B cell (primary cell): Measurements from ENCODE around the gene PCSK2. TPM values are rescaled to one million over a fixed set of nuclear protein-coding genes. Genes with fewer than 3 reads are reported as not detected.

Experiments used
- ATAC-seq: fragments of 200-7000 bp; cut with Tn5 transposase; one replicate; pipeline ENCODE4 v1.10.0; 2021; ENCODE audit warnings: low read depth, mild to moderate bottlenecking, moderate number of reproducible peaks, moderate library complexity
- CTCF ChIA-PET: fragments of 350-600 bp; sonication (Branson Sonifier 250); formaldehyde crosslinking; loops from one replicate; lab custom pipeline; 2021; ENCODE audit warnings: antibody characterized with exemption, inconsistent platforms; lab: Charles Lee
- POLR2A ChIA-PET: fragments of 350-600 bp; sonication (Branson Sonifier 250); formaldehyde crosslinking; loops from one replicate; lab custom pipeline; 2021; ENCODE audit warnings: antibody characterized with exemption; lab: Charles Lee
- DNase-seq: peaks from one replicate; pipeline ENCODE4 v3.0.0; 2013
- H2AFZ ChIP-seq: 2 replicates; pipeline ENCODE4 v1.6.1; 2012; ENCODE audit warnings: mild to moderate bottlenecking, low read depth, low read length; ENCODE audit not compliant: insufficient read depth, poor library complexity, severe bottlenecking
- H3K27ac ChIP-seq, 2 donors: 1 replicate in 1 of 2; 2 replicates in 1 of 2; pipeline ENCODE4 v1.5.1; 2012 to 2013; ENCODE audit warnings: low read length in 2 of 2, mild to moderate bottlenecking in 2 of 2, moderate library complexity in 1 of 2
- H3K27me3 ChIP-seq, 4 experiments: fragments of 200-600 bp in 1 of 4; sonication (generic) in 1 of 4; replicated peaks in 1 of 4; 1 replicate in 2 of 4; 2 replicates in 2 of 4; pipeline versions ENCODE4 v1.6.1 to v1.7.0; 2013 to 2016; ENCODE audit warnings: low read length in 3 of 4, mild to moderate bottlenecking in 2 of 4, mixed read lengths in 1 of 4, moderate library complexity in 1 of 4; ENCODE audit not compliant: insufficient read depth in 4 of 4, control insufficient read depth in 3 of 4; ENCODE audit errors: control extremely low read depth in 1 of 4
- H3K36me3 ChIP-seq, 2 experiments: replicated peaks in 1 of 2; 1 replicate in 1 of 2; 2 replicates in 1 of 2; pipeline versions ENCODE4 v1.6.1 to v1.7.1; 2013; ENCODE audit warnings: low read length in 1 of 2; ENCODE audit not compliant: insufficient read depth in 2 of 2, control insufficient read depth in 1 of 2; ENCODE audit errors: control extremely low read depth in 1 of 2, extremely low read depth in 1 of 2
- H3K4me1 ChIP-seq, 2 donors: fragments of 200-600 bp in 1 of 2; sonication (generic) in 1 of 2; 1 replicate in 1 of 2; 2 replicates in 1 of 2; pipeline versions ENCODE4 v1.5.1 to v1.6.1; 2013 to 2017; ENCODE audit warnings: low read length in 2 of 2; ENCODE audit not compliant: control insufficient read depth in 2 of 2, insufficient read depth in 2 of 2
- H3K4me2 ChIP-seq: replicated peaks from 2 replicates; pipeline ENCODE3; 2012; ENCODE audit warnings: mild to moderate bottlenecking, low read depth, low read length; ENCODE audit not compliant: poor library complexity, severe bottlenecking
- H3K4me3 ChIP-seq, 5 experiments: fragments of 200-600 bp in 1 of 5; sonication (generic) in 1 of 5; 1 replicate in 3 of 5; 2 replicates in 2 of 5; pipeline versions ENCODE4 v1.5.1 to v1.7.0; 2011 to 2016; ENCODE audit warnings: low read length in 4 of 5, mild to moderate bottlenecking in 4 of 5, low read depth in 2 of 5, control low read depth in 1 of 5, moderate library complexity in 1 of 5; ENCODE audit not compliant: insufficient read depth in 1 of 5; ENCODE audit errors: control extremely low read depth in 1 of 5, extremely low read depth in 1 of 5
- H3K79me2 ChIP-seq: fragments of 200-600 bp; sonication (generic); one replicate; pipeline ENCODE4 v1.6.0; 2016; ENCODE audit warnings: low read length; ENCODE audit not compliant: control insufficient read depth, insufficient read depth
- H3K9ac ChIP-seq: fragments of 200-600 bp; sonication (generic); 2 replicates; pipeline ENCODE4 v1.6.1; 2017; ENCODE audit warnings: mild to moderate bottlenecking, low read length, moderate library complexity
- H3K9me3 ChIP-seq, 3 donors: one replicate each; pipeline versions ENCODE4 v1.6.1 to v1.7.1; 2013; ENCODE audit warnings: low read length in 2 of 3; ENCODE audit not compliant: control insufficient read depth in 2 of 3, insufficient read depth in 1 of 3; ENCODE audit errors: control extremely low read depth in 1 of 3
- H4K20me1 ChIP-seq: 2 replicates; pipeline ENCODE4 v1.6.0; 2012; ENCODE audit warnings: mild to moderate bottlenecking, low read length; ENCODE audit not compliant: insufficient read depth, control insufficient read depth, poor library complexity, severe bottlenecking
- H3K27ac Mint-ChIP-seq: one replicate; pipeline ENCODE4 v1.8.0; 2021; ENCODE audit warnings: mixed read lengths
- H3K27me3 Mint-ChIP-seq: one replicate; pipeline ENCODE4 v1.8.0; 2021; ENCODE audit warnings: mixed read lengths
- H3K4me1 Mint-ChIP-seq: one replicate; pipeline ENCODE4 v1.8.0; 2021; ENCODE audit warnings: mixed read lengths
- H3K4me3 Mint-ChIP-seq: one replicate; pipeline ENCODE4 v1.8.0; 2021; ENCODE audit warnings: mixed read lengths
- H3K9me3 Mint-ChIP-seq: one replicate; pipeline ENCODE4 v1.8.0; 2022; ENCODE audit warnings: mixed read lengths; ENCODE audit not compliant: insufficient read depth
- CTCF ChIP-seq: fragments of 200-600 bp; IDR thresholded peaks from one replicate; pipeline ENCODE4 v1.8.0; 2022; ENCODE audit warnings: antibody characterized with exemption, mild to moderate bottlenecking
- EZH2 ChIP-seq: IDR thresholded peaks from 2 replicates; pipeline ENCODE4 v1.6.1; 2012; ENCODE audit warnings: borderline replicate concordance, low read depth, mild to moderate bottlenecking, moderate library complexity, low read length; ENCODE audit not compliant: insufficient read depth, poor library complexity, severe bottlenecking
- WGBS: methylation state at CpG from one replicate; pipeline ENCODE4 v1.1.5; 2013; ENCODE audit warnings: missing lambda C conversion rate; ENCODE audit not compliant: insufficient coverage; 5-methylcytosine and 5-hydroxymethylcytosine counted together
- intact Hi-C: fragments of 100-400 bp; cut with micrococcal nuclease; formaldehyde crosslinking; loops from one replicate; pipeline ENCODE4 v1.10.0; 2022
- polyA plus RNA-seq: library from polyadenylated mRNA; depleted of rRNA; stranded (reverse); fragments of >200 nt; gene quantifications from 2 replicates; pipeline ENCODE4 v1.2.3, GENCODE V29; 2012
- total RNA-seq, 2 donors: library from RNA; stranded (reverse); fragments of 120-200 nt in 1 of 2; gene quantifications; 1 replicate in 1 of 2; 2 replicates in 1 of 2; pipeline versions ENCODE4 v1.2.3 to v1.2.4, GENCODE V29; 2013 to 2022

Gene PCSK2
- total and polyA plus RNA-seq, 2 donors (not counting 1 experiment from before 2014, with no cell fraction given) = not detected

- ChIA-PET POLR2A (no interaction called here), CTCF (no interaction called here)
- Histone ChIP-seq H3K9me3 (no peaks in the 10 kb centered on the region), H3K4me1 (no peaks in the 10 kb centered on the region), H3K27ac (no peak overlapping the region), H3K9ac (no peak overlapping the region), H3K4me2 (no peak overlapping the region), H3K79me2 (no peaks in the 10 kb centered on the region), H3K4me3 (no peak overlapping the region), H2AFZ (no peak overlapping the region), H3K27me3 (no peaks in the 10 kb centered on the region), H4K20me1 (no peaks in the 10 kb centered on the region), H3K36me3 (no peaks in the 10 kb centered on the region)
- H3K4me3 Mint-ChIP-seq = no peak overlapping the region
- H3K9me3 Mint-ChIP-seq = no peaks in the 10 kb centered on the region
- no peaks in the 10 kb centered on the region for H3K4me1 Mint-ChIP-seq
- H3K27me3 Mint-ChIP-seq = peaks cover 9% of the 10 kb centered on the region
- intact Hi-C loops = no loop called here
- ATAC-seq (no peak), DNase-seq (no peak)
- TF ChIP-seq EZH2 = no peak
- no peak for TF ChIP-seq CTCF
- 85% methylated on average over 7 of the region's 10 CpGs for WGBS
- no peak overlapping the region for H3K27ac Mint-ChIP-seq
These were observed 244.9 kb downstream of the PCSK2 start for GRCh38 chr20:17471606-17472187.

- no peak overlapping the region for H3K9ac ChIP-seq
- intact Hi-C loops = no loop called here
- H3K27ac Mint-ChIP-seq = no peak overlapping the region
- no peaks in the 10 kb centered on the region for H3K27me3 ChIP-seq
- DNase-seq (no peak), ATAC-seq (no peak)
- ChIA-PET CTCF (no interaction called here), POLR2A (no interaction called here)
- H4K20me1 ChIP-seq = no peaks in the 10 kb centered on the region
- H3K4me1 ChIP-seq = no peaks in the 10 kb centered on the region
- no peak overlapping the region for H3K4me3 ChIP-seq
- no peak overlapping the region for H3K4me3 Mint-ChIP-seq
- peaks cover 6% of the 10 kb centered on the region for H3K27me3 Mint-ChIP-seq
- H3K9me3 ChIP-seq = no peaks in the 10 kb centered on the region
- H3K79me2 ChIP-seq = no peaks in the 10 kb centered on the region
- no peak overlapping the region for H3K27ac ChIP-seq
- WGBS = 85% methylated on average over 4 of the region's 6 CpGs
- H3K9me3 Mint-ChIP-seq = no peaks in the 10 kb centered on the region
- no peaks in the 10 kb centered on the region for H3K36me3 ChIP-seq
- H3K4me1 Mint-ChIP-seq = no peaks in the 10 kb centered on the region
- no peak overlapping the region for H3K4me2 ChIP-seq
- TF ChIP-seq EZH2 = no peak
- H2AFZ ChIP-seq = no peak overlapping the region
These were observed 246.8 kb downstream of the PCSK2 start for GRCh38 chr20:17473659-17474058.
